NT2/D1 (cell line): ENCODE measurements around the gene HSPA9.

ENCODE experiments used
- YY1 ChIP-seq: IDR thresholded peaks from 2 replicates; pipeline ENCODE4 v1.6.1; 2011; ENCODE audit not compliant: insufficient read length, insufficient read depth
- ZNF274 ChIP-seq: IDR thresholded peaks from 2 replicates; pipeline ENCODE4 v1.6.1; 2011; ENCODE audit warnings: mild to moderate bottlenecking, low read depth, low read length

DNA sequence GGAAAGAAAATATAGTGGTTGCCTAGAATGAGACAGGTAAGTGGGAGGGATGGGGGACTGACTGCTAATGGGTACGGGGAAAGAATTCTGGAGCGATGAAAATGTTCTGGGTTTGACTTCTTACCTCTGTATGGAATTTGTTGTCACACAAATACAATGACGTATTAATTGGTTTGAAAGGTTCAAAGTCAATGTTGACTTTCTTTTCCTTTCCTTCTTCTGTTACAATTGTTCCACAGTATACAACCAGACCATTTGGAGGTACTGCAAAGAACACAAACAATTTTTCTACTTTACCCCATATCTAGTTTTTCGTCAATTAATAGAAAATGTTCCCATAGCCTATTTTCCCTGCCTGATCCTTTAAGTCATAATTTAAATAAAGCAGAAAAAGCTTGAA is 57.8 kb downstream of the HSPA9 start:
- TF ChIP-seq ZNF274 (no peak), YY1 (no peak)
